Anterior cingulate cortex (tissue), 58 donors: ENCODE measurements around the gene ZRANB3.
"Not testable (repeated sequence)": the region's sequence is repeated elsewhere in the genome, so short reads cannot be mapped to it uniquely, and the experiment has no call there.

ENCODE experiments used
- DNase-seq, 58 donors: peaks; one replicate each; lab custom pipeline; 2025; lab: John Stamatoyannopoulos, UW

The ZRANB3 gene

GRCh38 chr2:135151615-135152014 lies 379.4 kb downstream of the ZRANB3 start:
- DNase-seq = no peak

- DNase-seq = no peak
Measured at GRCh38 chr2:135150725-135151124, 380.3 kb downstream of the ZRANB3 start.

- no peak for DNase-seq
Measured at GRCh38 chr2:135149251-135149650, 381.8 kb downstream of the ZRANB3 start.

GRCh38 chr2:135144343-135144742 lies 386.7 kb downstream of the ZRANB3 start:
- DNase-seq = no peak

- no peak for DNase-seq
Measured at GRCh38 chr2:135142323-135142722, 388.7 kb downstream of the ZRANB3 start.

GRCh38 chr2:135140606-135141005 lies 390.4 kb downstream of the ZRANB3 start:
- no peak for DNase-seq

GRCh38 chr2:135132314-135132713 lies 398.7 kb downstream of the ZRANB3 start:
- DNase-seq = no peak

GRCh38 chr2:135130751-135131150 lies 400.3 kb downstream of the ZRANB3 start:
- DNase-seq = no peak

- no peak for DNase-seq
Measured at GRCh38 chr2:135125940-135126339, 405.1 kb downstream of the ZRANB3 start.

GRCh38 chr2:135124924-135125886 lies 405.8 kb downstream of the ZRANB3 start:
- DNase-seq = no peak

GRCh38 chr2:135121658-135122039 lies 409.4 kb downstream of the ZRANB3 start:
- not testable (repeated sequence) for DNase-seq

- DNase-seq = no peak
Measured at GRCh38 chr2:135121016-135121657, 409.9 kb downstream of the ZRANB3 start.

- no peak for DNase-seq
Measured at GRCh38 chr2:135119582-135119981, 411.4 kb downstream of the ZRANB3 start.

- no peak for DNase-seq
Measured at GRCh38 chr2:135113322-135113721, 417.7 kb downstream of the ZRANB3 start.

GRCh38 chr2:135105513-135106316 lies 425.3 kb downstream of the ZRANB3 start:
- DNase-seq = not testable (repeated sequence)

- DNase-seq = no peak
Measured at GRCh38 chr2:135103843-135104242, 427.2 kb downstream of the ZRANB3 start.

- no peak for DNase-seq
Measured at GRCh38 chr2:135099802-135100483, 431.1 kb downstream of the ZRANB3 start.

- no peak for DNase-seq
Measured at GRCh38 chr2:135097532-135098231, 433.3 kb downstream of the ZRANB3 start.

GRCh38 chr2:135096665-135097446 lies 434.2 kb downstream of the ZRANB3 start:
- DNase-seq = no peak
